NCI-H1092 treated with DMSO at 0.1 percent for 48 hours (cell line): Measurements from ENCODE around the gene KRT2.
"Not testable (repeated sequence)": the region's sequence is repeated elsewhere in the genome, so short reads cannot be mapped to it uniquely, and the experiment has no call there.

Experiments
- DNase-seq: peaks from one replicate; lab custom pipeline; 2025; lab: John Stamatoyannopoulos, UW

KRT2 gene

DNA sequence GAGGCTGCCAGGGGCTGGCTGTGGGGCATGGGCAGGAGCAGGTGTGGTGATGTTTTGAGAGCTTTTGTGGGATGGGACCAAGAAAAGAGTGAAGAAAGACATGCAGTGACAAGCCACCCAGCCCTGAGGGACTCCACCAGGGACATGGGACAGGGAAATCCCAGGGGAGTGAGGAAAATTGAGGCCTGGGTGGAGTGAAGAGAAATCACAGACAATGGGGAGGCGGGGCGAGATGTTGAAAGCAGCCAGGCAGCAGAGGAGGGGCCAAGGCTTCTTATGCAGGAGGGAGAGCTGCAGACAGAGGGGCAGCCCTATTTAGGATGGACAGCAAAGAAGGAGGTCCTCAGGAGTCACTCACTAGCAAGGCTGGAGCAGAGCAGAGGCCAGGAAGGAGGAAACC, 32.4 kb upstream of the KRT2 start:
- DNase-seq = no peak

DNA sequence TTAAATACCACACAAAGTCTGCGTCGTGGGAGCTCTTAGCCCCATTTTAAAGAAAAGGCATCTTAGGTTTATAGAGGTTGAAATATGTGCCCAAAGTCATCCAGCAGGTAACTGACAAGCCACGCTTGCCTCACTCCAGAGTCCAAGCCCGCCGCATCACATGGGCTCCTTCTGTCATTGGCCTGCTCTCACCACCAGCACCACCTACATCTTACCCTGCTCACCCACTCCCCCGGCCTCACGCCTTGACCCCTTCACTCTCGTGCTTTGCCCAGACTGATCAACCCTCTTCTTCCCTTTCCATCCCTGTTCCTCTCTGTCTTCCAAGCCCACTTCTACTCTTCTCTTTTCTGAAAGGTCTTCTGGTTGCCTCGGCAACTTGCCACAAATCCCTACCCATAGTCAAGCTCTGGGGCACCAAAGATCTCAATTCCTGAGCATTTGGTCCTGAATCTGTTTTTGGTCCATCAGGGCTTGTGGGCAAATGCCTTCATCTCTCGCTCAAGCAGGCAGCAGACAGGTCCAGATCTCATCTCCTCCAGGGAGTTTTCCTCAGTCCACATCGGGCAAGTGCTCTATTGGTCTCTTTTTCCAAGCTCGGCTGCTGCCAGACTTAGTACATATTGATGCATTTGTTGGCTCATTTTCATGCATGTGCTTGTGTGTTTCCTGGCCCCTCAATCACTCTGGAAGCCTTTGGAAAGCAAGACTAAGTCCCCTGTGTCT, 31.7 kb upstream of the KRT2 start:
- no peak for DNase-seq

DNA sequence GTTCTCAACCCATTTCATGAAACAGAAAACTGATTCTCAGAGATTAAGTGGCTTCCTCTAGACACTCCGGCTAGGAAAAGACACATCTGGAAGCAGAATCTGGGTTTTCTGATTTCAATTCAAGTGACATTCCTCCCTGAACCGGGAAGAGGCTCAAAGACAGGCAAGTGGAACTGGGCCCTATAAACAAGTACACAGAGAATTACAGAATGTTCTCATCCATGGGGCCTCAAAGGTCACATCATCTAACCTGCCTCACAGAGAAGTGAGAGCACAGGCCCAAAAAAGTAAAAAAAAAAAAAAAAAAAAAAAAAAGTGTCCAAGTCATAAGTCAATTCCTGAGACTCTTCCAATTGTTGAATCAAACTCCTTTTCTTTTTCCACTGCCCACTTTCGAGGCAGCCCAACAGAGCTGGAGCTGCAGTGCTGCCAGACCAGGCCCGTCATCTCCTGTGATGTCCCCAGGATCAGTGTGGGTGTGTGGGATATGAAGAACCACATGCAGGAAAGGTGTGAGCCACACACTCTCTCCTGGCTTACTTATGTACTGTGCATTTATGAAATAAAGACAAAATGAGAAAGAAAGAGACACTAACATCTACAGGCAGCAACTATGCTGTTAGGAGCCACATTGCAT, 31.0 kb upstream of the KRT2 start:
- no peak for DNase-seq

DNA sequence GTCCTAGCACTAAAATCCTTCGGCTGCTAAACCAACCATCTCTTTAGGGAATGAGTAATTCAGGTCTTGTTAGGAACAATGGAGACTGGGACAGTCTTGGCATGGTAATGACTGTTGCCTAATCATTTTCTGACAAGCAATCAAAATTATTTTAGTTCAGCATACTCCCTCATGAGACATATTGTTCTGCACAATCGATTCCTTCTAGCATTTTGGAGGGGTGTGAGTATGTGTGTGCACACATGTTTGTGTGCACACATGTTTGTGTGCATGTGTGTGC, 30.3 kb upstream of the KRT2 start:
- no peak for DNase-seq

DNA sequence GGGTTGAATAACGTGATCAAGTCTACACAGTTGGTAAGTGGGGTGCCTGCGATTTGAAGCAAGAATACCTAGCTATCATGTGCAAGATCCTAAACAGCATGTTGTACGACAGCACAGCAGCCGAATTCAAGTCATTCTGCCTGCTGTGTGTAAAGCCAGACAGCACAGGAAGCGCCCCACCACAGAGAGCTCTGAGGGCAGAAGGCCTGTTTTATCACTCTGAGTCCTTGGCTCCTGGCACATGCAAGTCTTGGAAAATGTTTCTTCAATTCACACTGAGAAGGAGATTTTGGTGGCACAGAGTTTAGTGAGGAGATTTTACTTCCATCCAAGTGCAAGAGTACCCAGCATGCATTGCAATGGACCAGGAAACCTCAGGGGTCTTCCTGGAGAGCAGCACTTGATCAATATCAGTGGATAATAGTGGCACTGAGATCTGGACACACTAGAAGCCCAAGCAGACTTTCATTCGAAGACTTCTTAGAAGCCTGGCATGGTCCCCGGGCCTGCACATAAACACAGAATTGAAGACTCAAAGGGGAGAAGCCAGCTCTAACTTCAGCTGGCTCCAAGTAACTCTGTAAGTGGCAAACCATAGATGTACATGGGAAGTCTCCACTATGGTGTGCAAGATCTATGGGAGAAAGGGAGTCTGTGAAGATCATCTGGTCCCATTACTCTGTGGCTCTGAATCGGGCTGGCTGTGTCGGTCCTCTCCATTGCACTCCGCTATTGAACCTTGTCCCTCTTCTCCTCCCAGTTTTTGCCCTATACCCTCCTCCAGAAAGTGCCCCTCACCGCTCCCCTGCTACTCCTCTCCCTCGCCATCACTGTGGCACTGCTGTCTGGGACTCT, 29.7 kb upstream of the KRT2 start:
- DNase-seq = no peak

DNA sequence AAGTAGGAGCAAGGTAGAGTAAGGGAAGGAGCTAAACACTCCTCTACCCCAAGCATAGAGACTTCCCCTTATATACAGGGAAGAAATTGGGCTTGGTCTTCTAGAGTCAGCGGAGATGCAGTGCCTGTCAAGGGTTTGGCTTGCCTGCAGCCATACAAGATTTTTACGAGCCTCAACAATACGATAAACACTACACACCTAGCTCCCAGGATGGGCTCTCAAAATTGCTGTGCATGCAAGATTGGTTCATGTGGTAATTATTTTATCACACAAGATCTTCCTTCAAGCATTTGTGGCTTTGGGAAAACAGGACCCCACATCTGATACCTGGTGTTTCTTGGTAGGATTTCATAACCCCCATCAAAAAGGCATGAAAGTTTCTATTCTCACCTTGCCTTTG, 28.4 kb upstream of the KRT2 start, which contains the start of gene KRT1:
Gene KRT1 (minus strand): TSS at position 45 of the 400 bp plus-strand sequence. CDS start 59 bp downstream, outside the sequence.
- no peak for DNase-seq

DNA sequence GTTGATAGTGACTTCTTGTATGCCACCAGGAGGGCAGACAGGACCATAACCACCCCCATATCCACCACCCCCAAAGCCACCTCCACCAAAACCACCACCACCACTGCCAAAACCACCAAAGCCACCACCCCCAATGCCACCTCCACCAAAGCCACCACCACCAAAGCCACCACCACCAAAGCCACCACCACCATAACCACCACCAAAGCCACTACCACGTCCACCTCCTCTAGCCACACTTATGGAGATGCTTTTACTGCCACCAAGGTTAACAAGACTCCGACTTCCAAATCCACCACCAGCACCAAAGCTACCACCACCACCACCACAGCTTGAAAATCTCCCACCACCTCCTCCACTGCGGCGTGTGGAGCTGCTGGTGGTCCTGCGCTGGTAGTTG, 27.9 kb upstream of the KRT2 start:
- DNase-seq = no peak

DNA sequence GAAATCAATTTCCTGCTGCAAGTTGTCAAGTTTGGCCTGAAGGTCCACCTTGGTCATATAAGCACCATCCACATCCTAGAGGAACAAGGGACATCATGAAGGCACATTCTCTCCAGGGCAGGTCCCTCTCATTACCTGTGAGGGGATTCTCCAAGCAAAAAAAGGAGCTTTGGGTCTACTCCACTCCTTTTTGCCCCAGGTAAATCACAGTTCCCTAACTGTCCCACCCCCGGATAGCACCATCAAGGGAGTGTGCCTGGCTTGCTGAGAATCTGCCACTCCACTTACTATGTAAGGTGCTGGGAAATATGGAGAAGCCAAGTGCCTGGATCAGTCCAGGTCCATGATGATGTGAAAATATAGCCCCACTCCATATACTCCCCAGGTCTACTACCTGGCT, 25.7 kb upstream of the KRT2 start:
- DNase-seq = no peak

DNA sequence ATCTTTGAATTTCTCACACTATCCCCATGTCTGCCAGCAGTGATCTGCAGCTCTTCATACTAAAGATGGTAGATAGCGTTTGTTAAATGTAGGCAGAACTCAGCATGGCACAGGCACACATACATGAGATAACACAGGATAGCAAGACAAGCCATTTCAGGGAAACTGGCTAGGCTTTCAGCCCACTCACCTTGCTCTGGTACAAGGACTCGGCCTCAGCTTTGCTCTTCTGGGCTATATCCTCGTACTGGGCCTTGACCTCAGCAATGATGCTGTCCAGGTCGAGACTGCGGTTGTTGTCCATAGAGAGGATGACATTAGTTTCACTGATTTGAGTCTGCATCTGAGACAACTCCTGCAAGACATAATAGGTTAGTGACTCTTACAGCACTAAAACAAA, 25.1 kb upstream of the KRT2 start:
- DNase-seq = no peak

DNA sequence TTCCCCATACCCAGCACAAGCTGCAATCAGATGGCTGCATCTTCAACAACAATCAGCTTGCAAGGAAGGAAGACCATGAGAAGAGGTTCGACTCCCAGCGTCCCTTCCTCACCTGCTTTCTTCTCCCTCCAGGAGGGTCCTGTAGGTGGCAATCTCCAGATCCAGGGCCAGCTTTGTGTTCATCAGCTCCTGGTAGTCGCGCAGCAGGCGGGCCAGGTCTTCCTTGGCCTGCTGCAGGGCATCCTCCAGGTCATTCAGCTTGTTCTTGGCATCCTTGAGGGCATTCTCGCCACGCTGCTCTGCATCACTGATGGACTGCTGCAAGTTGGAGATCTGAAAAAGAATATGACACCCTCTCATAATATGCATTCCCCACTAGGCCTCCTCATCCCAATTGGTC, 24.2 kb upstream of the KRT2 start:
- DNase-seq = no peak

DNA sequence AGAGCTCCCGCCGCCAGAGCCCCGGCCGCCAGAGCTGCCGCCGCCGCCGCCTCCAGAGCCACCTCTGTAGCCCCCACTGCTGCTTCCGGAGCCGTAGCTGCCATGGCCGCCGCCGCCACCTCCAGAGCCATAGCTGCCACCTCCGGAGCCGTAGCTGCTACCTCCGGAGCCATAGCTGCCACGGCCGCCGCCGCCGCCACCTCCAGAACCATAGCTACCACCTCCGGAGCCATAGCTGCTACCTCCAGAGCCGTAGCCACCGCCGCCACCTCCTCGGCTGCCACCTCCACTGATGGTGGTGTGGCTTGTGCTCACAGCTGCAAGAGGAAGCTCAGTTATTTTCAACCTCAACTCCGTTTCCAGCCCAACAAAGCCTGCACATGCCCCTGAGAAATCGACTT, 23.3 kb upstream of the KRT2 start:
- no peak for DNase-seq

DNA sequence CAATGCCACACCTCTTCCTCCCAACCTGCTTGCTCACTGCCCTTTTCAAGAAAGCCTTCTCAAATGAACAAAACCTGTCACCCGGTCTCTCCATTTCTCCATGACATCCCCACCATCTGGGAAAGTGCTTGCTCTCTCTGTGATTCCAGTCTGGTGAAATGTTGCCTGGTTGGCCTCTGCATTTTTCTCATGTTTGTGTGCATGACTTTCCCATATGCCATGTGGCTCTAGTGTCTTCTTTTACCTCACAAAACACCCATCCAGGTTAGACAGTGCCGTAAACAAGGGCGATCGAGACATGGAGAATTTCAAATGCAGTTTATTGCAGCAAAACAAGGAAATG, 22.4 kb upstream of the KRT2 start:
- DNase-seq = no peak

DNA sequence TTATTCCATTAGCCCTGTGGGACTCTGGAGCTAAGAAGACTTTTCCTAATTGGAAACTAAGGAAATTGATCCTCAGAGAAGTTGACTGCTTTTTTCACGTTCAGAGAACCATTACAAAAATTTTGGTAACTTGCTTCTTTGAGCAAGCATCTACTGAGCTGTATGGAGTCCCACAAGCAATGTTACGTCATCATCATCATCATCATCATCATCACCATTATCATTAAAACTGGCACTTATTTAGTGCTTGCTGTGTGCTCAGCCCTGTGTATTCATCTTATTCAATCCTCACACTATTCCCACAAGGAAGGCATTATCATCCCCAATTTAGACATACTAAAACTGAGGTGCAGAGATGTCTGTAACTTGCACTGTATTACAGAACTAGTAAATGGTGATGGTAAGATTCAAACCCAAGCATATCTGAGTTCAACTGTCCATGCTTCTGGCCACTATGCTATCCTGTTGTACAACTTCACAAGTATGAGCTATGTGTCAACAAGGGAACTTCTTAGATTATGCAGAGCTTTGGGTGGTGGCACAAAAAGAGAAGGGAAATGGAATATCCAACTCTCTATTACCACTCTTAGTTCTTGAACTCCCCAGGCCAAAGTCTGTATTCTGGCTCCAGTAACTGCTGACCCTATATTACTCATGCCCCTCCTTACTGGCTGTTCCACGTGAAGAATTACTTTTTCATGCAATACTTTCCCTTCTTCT, 21.9 kb upstream of the KRT2 start:
- no peak for DNase-seq

DNA sequence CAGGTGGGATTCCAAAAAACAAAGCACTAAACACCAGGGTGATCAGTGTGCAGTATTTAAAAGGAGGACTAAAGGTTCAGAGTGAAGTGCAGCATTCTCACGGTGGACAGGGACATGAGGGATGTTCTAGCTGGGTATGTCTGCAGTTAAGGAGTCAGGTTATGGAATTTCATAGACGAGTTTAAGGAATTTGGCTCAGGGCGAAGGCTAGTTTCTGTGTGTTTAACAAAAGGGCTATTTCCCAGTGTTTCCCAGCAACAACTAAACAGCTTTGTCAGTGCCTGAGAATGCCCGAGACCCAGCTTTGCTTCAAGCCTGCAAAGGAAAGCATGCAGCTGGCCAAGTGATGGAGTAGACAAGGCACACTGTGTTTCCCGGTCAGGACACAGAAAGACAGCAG, 21.2 kb upstream of the KRT2 start:
- DNase-seq = no peak

DNA sequence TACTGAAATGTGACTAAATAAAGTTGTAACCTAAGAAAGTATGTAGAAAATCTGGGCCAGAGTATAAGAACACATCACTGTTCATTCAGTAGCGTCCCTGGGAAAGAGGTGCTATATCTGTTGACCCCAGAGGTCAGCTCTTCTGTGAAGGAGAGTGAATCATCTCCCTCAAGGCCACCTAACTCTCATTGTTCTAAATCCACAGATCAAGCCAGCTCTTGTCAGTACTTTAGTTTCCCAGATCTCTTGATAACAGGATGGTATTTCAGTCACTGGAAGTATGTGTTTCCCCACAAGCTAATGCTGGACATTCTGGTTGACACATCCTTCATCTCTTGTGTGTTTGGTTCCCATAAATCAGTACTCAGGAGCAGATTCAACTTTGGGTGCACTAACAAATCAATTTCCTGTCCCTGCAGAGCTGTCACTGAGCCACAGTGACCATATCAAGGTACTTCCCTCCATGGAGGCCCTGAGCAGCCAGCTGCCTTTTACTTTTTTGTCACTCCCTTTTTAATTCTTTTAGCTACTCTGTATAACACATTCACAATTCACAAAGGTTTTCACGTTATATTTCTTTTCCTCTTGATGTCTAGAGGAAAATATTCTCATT, 20.4 kb upstream of the KRT2 start:
- no peak for DNase-seq

DNA sequence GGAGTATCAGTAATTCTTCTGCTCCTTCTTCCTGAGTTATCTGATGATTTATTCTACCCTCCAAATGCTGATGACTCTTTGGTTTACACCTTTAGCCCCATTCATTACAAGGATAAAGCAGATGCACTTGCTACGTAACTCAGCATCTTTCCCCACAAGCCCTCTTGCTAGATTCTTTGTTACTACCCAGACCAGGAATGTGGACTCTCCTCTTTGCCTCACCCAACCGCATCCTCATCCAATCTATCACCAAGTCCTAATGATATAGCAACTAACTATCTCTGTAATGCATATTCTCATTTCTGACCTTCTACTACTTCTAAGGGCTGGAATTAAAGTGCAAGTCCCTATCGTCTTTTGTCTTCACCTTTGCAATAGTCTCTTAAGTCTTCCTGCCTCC, 18.9 kb upstream of the KRT2 start:
- no peak for DNase-seq

DNA sequence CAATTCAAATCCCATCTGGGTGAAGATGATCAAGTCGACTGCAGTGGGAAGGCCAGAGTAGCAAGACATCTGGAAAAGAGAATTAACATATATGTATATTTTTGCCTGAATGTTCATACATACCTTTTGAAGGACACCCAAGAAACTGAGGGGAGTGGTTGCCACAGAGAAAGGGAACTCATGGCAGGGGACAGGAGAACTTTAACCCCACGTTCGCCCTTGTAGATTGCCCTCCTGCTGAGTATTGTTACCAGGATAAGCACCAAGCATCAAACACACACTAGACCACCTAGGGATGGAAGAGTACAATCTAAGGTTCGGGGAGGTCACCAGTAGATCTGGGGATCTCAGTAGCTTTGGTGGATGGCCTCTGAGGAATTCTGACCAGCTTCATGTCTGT, 18.5 kb upstream of the KRT2 start:
- DNase-seq = no peak

DNA sequence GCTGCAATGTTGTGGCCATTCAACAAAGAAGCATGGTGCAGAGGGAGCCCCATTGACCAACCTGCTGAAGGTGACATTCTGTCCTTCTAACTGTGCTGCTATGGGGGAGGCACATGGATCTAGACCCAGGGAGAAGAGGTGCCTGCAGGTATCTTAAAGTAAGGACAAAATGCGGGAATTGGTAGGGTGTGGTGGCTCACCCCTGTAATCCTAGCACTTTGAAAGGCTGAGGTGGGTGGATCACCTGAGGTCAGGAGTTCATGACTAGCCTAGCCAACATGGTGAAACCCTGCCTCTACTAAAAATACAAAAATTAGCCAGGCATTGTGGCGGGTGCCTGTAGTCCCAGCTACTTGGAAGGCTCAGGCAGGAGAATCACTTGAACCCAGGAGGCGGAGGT, 17.9 kb upstream of the KRT2 start:
- not testable (repeated sequence) for DNase-seq

DNA sequence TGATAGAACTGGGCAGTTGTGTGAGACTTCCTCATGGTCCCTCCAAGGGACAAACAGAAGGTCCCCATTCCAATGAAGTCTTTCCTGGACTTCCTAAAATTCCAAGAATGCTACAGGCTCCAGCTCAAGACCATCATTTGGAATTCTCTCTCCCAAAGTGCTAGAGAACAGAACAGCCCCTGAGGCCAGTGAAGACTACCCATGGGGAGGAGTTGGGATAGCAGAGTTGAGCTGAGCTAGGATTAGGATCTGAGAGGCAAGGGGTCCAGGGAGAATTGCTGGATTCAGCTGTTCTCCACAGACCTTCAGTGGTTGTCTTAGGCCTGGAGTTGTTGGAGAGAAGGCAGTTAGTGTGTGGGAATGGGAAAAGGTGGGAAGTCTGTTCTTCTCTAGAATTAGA, 17.4 kb upstream of the KRT2 start:
- no peak for DNase-seq

DNA sequence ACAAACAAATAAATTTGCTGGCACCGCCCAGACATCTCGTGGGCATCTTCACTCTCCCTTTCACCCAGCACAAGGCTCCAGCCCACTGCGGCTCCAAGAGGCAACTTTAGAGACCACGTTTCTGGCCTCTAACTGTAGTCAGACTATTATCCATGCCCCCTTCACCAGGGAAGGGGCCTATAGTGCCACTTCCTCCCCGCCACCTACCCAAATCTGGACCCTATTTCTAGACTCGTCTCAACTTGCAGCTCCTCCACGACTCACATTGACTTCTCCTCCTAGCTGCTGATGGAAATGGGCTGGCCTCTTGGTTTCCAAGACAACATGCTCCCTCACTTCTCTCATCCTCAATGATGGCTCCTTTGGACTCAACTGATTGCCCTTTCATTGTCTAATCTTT, 15.9 kb upstream of the KRT2 start:
- no peak for DNase-seq

DNA sequence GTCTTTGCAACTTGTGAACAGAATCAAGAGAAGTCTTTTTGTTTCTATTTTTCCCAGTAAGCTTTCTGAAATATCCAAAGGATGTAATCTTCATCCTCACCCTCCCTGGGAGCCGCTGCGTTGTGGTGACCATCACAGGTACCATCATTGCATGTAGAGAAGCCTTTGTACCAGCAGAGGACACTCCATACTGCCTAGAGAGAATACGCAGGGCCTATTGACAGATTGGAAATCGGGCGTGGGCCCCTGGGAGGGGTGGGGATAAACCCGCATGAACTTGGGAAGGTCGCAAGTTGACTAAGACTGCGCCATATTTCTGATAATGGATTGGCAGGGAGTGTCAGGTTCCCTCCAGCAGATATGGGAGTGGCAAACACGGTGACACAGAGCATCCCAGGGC, 15.5 kb upstream of the KRT2 start:
- DNase-seq = no peak

DNA sequence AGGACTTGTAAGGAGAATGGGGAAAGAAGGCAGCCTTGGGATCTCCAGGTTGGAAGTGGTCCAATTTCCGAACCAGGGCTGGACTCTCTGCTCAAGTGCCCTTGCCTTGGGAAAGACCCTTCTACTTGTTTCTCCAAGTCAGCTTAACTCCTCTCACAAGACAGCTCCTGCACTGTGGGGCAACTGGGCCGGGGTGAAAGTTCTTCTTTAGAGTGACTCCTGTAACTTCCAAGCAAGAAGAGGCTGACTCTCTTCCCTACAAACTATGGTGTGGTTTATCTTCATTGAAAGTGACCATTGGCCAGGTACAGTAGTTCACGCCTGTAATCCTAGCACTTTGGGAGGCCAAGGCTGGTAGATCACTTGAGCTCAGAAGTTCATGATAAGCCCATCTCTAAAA, 14.5 kb upstream of the KRT2 start:
- no peak for DNase-seq
